CD4-positive, alpha-beta T cell treated with Interleukin-15 for 4 hours (primary cell): Measurements from ENCODE around the gene SLC37A2.
A peak's percentile ranks its signal among the peaks of the same experiment; 100 is the strongest.

Experiments
- DNase-seq: peaks from one replicate; pipeline ENCODE4 v3.0.0-alpha.2; 2020; ENCODE audit warnings: low spot score

The SLC37A2 gene

GRCh38 chr11:125111343-125112207, 48.5 kb downstream of the SLC37A2 start, which contains the start of gene TMEM218:
TSS of gene TMEM218 (minus strand) at chr11:125111626. CDS start at chr11:125102241, 9,385 bp downstream.
- DNase-seq, result peak; percentile 99

- DNase-seq, result no peak
These were observed 49.1 kb downstream of the SLC37A2 start for GRCh38 chr11:125112208-125112604.

- no peak for DNase-seq
These were observed 51.4 kb downstream of the SLC37A2 start for GRCh38 chr11:125114518-125114917.

GRCh38 chr11:125117429-125117828, 54.3 kb downstream of the SLC37A2 start:
- DNase-seq, result no peak

- DNase-seq, result no peak
These were observed 60.3 kb downstream of the SLC37A2 start for GRCh38 chr11:125123194-125123946.

- peak; percentile 36 for DNase-seq
These were observed 61.0 kb downstream of the SLC37A2 start for GRCh38 chr11:125123947-125124617.

- DNase-seq, result no peak
These were observed 61.5 kb downstream of the SLC37A2 start for GRCh38 chr11:125124618-125124992.

- DNase-seq, result no peak
These were observed 65.3 kb downstream of the SLC37A2 start for GRCh38 chr11:125128450-125128849.

- DNase-seq, result no peak
These were observed 66.3 kb downstream of the SLC37A2 start for GRCh38 chr11:125129316-125129993.

GRCh38 chr11:125132071-125132470, 69.0 kb downstream of the SLC37A2 start:
- no peak for DNase-seq

GRCh38 chr11:125132596-125132995, 69.5 kb downstream of the SLC37A2 start:
- no peak for DNase-seq

GRCh38 chr11:125136001-125136400, 72.9 kb downstream of the SLC37A2 start:
- no peak for DNase-seq

- DNase-seq, result no peak
These were observed 75.9 kb downstream of the SLC37A2 start for GRCh38 chr11:125138966-125139365.

- no peak for DNase-seq
These were observed 76.7 kb downstream of the SLC37A2 start for GRCh38 chr11:125139778-125140177.
